GM12875 (cell line): ENCODE results near the gene DYNC1H1.
"Not testable (repeated sequence)": the region's sequence is repeated elsewhere in the genome, so short reads cannot be mapped to it uniquely, and the experiment has no call there.

Experiments
- H3K4me3 ChIP-seq: one replicate; pipeline ENCODE4 v1.5.1; 2011; ENCODE audit warnings: low read depth, low read length, control low read depth
- TF ChIP-seq, protein P1 (sequence below): IDR thresholded peaks from 2 replicates; pipeline ENCODE4 v1.5.1; 2011; ENCODE audit warnings: low read depth, mild to moderate bottlenecking, control low read depth, inconsistent platforms, low read length, moderate library complexity, borderline replicate concordance; ENCODE audit not compliant: insufficient read depth

The DYNC1H1 gene

DNA sequence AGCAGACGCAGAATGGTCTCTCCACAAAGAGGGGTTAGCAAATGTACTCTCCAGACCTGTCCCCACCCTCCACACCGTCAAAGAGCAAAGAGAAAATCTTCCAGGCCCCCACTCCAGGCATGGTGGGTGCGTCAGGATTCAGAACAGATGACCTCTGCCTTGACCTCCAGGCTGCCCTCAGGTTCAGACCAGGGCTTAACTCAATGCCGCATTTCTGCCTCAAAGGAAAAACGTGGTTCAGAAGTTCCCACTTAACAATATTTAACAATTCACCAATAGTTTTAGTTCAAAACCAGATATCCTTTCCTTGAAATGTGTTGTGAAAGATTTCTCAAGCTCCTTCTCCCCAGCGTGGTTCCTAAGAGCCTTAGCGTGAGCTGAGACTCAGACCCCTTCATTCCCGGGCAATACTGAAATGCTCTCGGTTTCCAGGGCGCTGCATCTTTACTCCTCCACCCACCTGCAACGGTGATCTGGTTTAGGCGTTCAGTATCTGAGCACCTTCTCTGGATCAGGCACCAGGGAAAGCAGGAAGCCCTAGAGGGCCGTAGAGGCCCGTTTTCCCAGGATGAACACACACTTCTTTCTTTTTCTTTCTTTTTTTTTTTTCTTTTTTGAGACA is 99.5 kb downstream of the DYNC1H1 start:
- TF ChIP-seq, protein P1, sequence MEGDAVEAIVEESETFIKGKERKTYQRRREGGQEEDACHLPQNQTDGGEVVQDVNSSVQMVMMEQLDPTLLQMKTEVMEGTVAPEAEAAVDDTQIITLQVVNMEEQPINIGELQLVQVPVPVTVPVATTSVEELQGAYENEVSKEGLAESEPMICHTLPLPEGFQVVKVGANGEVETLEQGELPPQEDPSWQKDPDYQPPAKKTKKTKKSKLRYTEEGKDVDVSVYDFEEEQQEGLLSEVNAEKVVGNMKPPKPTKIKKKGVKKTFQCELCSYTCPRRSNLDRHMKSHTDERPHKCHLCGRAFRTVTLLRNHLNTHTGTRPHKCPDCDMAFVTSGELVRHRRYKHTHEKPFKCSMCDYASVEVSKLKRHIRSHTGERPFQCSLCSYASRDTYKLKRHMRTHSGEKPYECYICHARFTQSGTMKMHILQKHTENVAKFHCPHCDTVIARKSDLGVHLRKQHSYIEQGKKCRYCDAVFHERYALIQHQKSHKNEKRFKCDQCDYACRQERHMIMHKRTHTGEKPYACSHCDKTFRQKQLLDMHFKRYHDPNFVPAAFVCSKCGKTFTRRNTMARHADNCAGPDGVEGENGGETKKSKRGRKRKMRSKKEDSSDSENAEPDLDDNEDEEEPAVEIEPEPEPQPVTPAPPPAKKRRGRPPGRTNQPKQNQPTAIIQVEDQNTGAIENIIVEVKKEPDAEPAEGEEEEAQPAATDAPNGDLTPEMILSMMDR: no peak

GRCh38 chr14:102064590-102064989 is 100.2 kb downstream of the DYNC1H1 start:
- not testable (repeated sequence) for H3K4me3 ChIP-seq

More for the DNA sequence above, 99.5 kb downstream of the DYNC1H1 start:
- H3K4me3 ChIP-seq: no peak overlapping the region

GRCh38 chr14:102066041-102066451 is 101.7 kb downstream of the DYNC1H1 start:
- TF ChIP-seq, protein P1: no peak
- no peak overlapping the region for H3K4me3 ChIP-seq

- TF ChIP-seq, protein P1: no peak
- H3K4me3 ChIP-seq: no peak overlapping the region
Observed at GRCh38 chr14:102071283-102071998, 107.1 kb downstream of the DYNC1H1 start.

DNA sequence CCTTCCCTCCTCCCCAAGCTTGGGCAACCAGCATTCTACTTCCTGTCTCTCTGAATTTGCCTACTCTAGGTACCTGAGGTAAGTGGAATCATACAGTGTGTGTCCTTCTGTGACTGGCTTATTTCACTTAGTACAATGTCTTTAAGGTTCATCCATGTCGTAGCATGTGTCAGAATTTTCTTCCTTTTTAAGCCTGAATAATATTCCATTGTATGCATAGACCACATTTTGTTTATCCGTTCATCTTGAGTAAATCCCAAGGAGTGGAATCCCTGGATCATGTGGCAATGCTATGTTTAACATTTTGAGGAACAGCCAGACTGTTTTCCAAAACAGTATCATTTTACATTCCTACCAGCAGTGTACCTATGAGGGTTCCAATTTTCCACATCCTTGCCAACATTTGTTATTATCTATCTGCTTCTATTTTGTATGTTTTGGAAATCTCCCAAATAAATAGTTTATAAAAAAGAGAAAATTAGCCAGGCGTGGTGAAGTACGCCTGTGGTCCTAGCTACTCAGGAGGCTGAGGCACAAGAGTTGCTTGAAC is 110.1 kb downstream of the DYNC1H1 start:
- H3K4me3 ChIP-seq: no peak overlapping the region
- TF ChIP-seq, protein P1: no peak

- no peak overlapping the region for H3K4me3 ChIP-seq
- TF ChIP-seq, protein P1: no peak
Observed at GRCh38 chr14:102075155-102075554, 110.8 kb downstream of the DYNC1H1 start.

DNA sequence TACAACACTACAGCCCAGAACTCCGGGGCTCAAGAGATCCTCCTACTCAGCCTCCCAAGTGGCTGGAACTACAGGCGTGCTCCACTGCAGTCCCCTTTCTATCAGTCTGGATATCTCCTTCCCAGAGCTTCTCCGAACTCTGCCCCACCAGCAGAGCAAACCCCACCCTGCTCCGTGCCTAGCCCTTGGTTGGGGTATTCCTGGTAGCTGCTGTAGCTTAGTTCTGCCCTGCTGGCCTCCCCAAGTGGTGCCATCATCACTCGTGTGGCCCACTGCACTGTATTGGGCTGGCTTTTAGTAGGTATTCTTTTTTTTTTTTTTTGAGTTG is 113.0 kb downstream of the DYNC1H1 start:
- TF ChIP-seq, protein P1: no peak
- H3K4me3 ChIP-seq: no peak overlapping the region

GRCh38 chr14:102078361-102078791 is 114.0 kb downstream of the DYNC1H1 start:
- not testable (repeated sequence) for H3K4me3 ChIP-seq
